GM12873 (cell line): ENCODE results near the gene ARRDC1.

Experiments used
- TF ChIP-seq, protein P1 (sequence below): IDR thresholded peaks from 2 replicates; pipeline ENCODE4 v1.5.1; 2012; ENCODE audit warnings: low read depth, mild to moderate bottlenecking, moderate library complexity, low read length, control low read depth; ENCODE audit not compliant: insufficient read depth; ENCODE audit errors: missing control alignments

Gene ARRDC1

DNA sequence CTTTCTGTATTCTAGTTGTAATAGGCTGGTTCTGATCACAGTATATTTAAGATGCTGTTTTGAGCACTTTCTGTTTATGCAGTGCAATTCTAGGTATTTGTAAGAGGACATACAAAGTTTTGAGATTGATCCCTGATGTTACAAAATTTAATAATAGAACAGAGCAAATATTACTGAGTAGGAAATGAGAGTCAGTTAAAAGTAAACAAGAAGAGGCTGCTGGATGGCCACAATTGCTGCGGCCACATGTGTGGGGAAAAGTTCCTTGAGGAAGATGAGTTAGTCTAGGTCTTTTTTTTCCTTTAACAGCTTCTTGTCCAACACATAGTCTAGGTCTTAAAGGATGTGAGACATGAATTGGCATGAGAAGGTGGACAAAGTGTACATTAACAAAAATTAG lies 24.6 kb downstream of the ARRDC1 start:
- TF ChIP-seq, protein P1, sequence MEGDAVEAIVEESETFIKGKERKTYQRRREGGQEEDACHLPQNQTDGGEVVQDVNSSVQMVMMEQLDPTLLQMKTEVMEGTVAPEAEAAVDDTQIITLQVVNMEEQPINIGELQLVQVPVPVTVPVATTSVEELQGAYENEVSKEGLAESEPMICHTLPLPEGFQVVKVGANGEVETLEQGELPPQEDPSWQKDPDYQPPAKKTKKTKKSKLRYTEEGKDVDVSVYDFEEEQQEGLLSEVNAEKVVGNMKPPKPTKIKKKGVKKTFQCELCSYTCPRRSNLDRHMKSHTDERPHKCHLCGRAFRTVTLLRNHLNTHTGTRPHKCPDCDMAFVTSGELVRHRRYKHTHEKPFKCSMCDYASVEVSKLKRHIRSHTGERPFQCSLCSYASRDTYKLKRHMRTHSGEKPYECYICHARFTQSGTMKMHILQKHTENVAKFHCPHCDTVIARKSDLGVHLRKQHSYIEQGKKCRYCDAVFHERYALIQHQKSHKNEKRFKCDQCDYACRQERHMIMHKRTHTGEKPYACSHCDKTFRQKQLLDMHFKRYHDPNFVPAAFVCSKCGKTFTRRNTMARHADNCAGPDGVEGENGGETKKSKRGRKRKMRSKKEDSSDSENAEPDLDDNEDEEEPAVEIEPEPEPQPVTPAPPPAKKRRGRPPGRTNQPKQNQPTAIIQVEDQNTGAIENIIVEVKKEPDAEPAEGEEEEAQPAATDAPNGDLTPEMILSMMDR, result no peak

DNA sequence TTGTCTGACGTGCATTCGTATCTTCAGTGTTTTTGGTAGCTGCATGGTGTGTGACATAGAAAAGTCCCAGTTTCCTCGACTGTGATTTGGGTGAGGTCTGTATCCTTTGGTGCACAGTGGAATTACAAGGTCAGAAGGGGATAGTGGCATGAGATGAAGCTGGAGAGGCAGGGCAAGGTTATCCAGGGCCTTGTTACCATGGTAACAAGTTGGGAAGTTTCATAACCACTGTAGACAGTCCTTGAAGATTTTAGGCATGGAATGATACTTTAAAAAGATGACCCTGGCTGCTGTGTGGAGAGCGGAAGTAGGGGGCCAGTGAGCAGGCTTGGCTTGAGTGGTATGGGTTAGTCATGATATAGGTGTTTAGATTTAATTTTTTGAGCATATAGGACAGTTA lies 25.2 kb downstream of the ARRDC1 start:
- TF ChIP-seq, protein P1, result no peak

DNA sequence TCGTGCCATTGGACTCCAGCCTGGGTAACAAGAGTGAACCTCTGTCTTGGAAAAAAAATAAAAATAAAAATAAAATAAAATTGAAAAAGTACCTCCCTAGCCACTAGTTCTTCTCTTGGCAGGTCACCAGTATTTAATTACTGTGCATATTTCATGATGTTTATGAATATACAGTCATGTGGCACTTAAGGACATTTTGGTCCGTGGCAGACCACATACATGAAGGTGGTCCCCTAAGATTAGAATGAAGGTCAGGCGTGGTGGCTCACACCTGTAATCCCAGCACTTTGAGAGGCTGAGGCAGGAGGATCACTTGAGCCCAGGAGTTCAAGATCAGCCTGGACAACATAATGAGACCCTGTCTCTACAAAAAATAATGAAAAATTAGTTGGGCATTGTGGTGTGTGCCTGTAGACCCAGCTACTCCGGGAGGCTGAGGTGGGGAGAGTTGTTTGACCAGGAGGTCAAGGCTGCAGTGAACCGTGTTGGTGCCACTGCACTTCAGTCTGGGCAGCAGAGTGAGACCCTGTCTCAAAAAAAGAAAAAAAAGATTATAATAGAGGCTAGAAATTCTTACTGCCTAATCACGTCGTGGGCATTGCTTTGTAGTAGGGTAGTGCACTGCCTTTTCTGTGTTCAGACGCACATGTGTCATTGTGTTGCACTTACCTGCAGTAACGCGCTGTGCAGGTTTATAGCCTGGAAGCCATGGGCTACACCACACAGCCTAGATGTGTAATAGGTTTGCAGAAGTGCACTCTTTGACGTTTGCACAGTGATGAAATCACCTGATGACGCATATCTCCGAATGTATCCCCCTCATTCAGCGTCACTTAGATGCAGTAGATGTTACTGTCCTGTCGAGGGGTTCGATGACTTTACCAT lies 26.1 kb downstream of the ARRDC1 start:
- TF ChIP-seq, protein P1, result no peak

DNA sequence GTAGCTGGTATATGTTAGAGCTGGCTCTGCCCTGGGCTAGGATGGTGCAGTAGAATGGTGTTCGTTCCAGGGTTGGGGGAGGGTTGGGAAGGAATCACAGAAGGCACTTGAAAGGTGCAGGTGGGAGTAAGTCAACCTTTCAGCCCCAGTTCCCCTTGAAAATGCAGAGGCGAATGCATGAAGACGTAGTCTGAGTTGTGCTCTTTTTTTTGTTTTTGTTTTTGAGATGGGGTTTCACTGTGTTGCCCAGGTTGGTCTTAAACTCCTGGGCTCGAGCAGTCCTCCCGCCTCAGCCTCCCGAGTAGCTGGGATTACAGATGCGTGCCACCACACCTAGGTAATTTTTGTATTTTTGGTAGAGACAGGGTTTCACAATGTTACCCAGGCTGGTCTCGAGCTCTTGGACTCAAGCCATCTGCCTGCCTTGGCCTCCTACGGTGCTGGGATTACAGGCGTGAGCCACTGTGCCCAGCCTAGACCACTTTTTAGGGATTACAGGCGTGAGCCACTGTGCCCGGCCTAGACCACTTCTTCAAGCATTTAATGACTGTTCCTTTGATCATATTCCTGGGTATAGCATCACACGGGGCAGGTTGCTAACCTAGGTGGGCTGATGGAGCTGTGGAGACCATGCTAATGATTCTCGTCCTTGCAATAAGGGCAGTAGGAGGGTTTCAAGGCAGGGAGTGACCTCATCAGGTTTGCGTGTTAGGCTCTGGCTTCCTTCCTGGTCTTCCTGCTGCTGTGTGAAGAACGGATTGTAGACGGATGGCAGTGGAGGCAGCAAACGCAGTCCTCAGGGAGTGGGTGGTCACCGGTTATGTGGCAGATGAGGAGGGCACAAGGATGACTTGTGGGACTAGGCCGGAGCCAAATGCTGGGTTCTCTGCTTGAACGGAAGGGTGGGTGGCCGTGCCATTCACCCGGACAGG lies 27.0 kb downstream of the ARRDC1 start:
- TF ChIP-seq, protein P1, result no peak

DNA sequence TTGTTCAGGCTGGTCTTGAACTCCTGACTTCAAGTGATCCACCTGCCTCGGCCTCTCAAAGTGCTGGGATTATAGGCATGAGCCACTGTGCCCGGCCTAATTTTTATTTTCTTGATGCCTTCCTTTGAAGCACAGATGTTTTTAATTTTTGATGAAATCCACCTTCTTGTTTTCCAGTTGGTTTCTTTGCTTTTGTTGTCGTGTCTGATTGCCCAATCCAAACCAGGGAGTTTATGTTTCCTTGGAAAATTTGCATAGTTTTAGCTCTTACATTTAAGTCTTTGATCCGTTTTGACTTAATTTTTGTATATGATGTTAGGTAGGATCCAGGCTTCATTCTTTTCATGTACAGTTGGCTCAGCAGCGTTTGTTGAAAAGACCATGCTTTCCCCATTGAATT lies 28.5 kb downstream of the ARRDC1 start:
- TF ChIP-seq, protein P1, result no peak

DNA sequence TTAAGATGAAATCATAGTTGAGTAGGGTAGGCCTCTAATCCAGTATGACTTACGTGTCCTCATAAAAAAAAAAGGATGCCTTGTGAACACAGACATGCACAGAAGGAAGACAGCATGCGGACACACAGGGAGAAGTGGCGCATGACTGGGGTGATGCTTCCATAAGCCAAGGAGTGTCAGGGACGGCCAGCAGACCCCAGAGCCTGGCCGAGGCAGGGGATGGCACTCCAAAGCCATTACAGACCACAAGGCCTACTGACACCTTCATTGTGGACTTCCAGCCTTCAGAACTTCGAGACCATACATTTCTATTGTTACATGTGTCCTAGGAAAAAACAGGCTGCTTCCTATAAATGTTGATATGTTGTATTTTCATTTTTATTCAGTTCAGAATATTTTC lies 33.2 kb downstream of the ARRDC1 start:
- TF ChIP-seq, protein P1, result no peak
